Activated T-cell treated with anti-CD3 and anti-CD28 coated beads, Interleukin-2, amount 50 U/mL, for 24 hours (primary cell): ENCODE measurements around the gene BEST4.

Experiments used
- DNase-seq: peaks from one replicate; pipeline ENCODE4 v3.0.0-alpha.2; 2020
- H3K27ac Mint-ChIP-seq: 2 replicates; pipeline ENCODE4 v1.8.0; 2020; ENCODE audit warnings: mild to moderate bottlenecking, mixed read lengths
- H3K27me3 Mint-ChIP-seq: 2 replicates; pipeline ENCODE4 v1.8.0; 2020; ENCODE audit warnings: mixed read lengths
- H3K36me3 Mint-ChIP-seq: 2 replicates; pipeline ENCODE4 v1.8.0; 2020; ENCODE audit warnings: low read depth, mixed read lengths
- H3K4me1 Mint-ChIP-seq: 2 replicates; pipeline ENCODE4 v1.8.0; 2020; ENCODE audit warnings: low read depth, mixed read lengths
- H3K4me3 Mint-ChIP-seq: 2 replicates; pipeline ENCODE4 v1.8.0; 2020; ENCODE audit warnings: mild to moderate bottlenecking, moderate library complexity, mixed read lengths
- H3K9me3 Mint-ChIP-seq: 2 replicates; pipeline ENCODE4 v1.8.0; 2020; ENCODE audit warnings: mixed read lengths

Gene BEST4

DNA sequence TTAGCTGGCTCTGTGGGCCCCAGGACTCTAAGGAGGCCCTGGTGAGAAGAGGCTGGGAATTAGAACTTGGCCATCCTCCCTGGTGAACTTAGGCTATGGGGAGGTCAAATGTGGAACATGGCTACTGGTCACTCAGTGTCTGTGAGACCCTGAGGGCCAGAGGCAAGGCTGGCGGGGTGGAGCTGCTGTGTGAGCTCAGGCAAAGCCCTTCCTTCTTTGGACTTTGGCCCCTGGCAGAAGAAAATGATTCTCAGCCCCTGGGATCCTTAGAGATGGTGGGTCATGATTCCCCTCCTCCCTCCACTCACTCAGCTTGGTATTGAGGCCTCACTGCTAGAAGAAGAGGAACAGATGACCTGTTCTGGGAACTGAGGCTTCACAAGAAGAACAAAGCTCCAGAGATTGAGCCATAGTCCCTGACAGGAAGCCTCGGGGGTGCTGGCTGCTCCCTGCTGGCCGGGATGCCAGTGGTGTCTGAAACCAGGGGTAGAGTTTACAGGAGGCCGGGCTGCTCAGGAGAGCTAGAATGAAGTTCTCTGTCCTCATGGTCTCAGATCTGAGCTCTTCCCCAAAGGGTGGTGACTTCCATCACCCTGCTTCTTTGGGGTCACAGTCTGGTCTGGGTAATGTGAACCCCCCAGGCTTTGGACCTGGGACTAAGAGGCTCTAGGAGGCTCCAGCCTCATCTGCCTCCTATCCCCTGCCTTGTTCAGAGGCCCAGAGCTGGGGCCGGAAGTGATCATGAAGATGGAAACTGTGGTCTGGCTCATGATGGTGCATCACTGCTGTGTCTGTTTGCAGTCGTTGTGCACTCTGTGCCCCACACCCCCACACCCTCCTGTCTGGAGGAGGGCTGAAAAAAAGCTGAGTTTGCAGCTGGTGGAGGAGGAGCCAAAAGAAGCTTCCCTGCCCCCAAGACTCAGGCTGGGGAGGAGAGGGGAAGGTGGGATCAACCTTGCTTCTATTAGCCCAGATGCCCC, 21.3 kb upstream of the BEST4 start:
- peak overlapping the region; percentile 80 for H3K4me3 Mint-ChIP-seq
- DNase-seq, result peak; percentile 87
- H3K36me3 Mint-ChIP-seq, result peaks cover 75% of the 10 kb centered on the region

DNA sequence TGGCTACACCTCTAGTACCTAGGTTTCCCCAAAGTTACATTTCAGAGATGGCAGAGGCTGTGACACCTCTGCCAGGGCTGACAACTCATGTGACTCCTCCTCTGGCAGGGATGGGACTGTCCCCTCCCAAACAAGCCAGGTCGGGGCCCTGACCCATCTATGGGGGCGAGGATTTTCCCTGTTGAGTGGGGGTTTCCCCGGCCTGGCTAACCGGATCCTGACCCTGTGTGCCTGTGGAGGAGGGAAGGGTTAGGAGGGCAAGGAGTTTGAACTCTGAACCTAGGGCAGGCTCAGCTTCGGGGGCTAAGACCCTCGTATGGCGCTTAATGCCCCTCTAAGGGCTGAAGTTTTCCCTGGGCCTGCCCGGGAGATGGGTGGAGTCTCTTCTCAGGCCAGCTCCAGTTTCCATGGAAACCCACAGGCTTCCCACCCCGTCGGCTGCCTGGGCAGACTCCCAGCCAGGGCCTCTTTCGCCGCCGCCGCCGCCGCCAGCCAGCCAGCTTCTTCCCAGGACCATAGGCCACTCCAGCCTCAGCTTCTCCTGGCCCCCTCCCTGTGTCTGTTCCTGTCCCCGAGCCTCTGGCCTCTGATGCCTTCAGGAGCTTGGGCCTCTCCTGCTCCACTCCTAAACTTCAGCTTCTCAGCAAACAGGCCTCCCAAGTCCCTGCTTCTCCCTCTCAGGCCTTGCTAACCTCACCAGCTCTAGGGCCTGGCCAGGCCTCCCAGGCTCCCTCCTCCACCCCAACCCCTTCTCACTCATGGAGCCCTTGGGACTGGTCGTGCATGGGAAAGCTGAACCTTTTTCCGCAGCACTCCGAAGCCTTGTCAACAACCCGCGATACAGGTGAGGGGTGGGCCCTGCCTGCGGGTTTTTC, 20.3 kb upstream of the BEST4 start, which contains the start of gene BTBD19:
TSS of gene BTBD19 (plus strand) at position 461 of the 875 bp plus-strand sequence. CDS start at position 759, 298 bp downstream.
- Mint-ChIP-seq H3K9me3 (no peaks in the 10 kb centered on the region), H3K4me3 (peak within 1 kb of the TSS; percentile 80), H3K27ac (peak within 1 kb of the TSS; percentile 99), H3K36me3 (peaks cover 78% of the 10 kb centered on the region), H3K4me1 (peaks cover 95% of the 10 kb centered on the region), H3K27me3 (no peaks in the 10 kb centered on the region)
- DNase-seq, result no peak

More for the DNA sequence above, 21.3 kb upstream of the BEST4 start:
- Mint-ChIP-seq H3K9me3 (no peaks in the 10 kb centered on the region), H3K4me1 (peaks cover 89% of the 10 kb centered on the region), H3K27ac (peak overlapping the region; percentile 99), H3K27me3 (no peaks in the 10 kb centered on the region)

DNA sequence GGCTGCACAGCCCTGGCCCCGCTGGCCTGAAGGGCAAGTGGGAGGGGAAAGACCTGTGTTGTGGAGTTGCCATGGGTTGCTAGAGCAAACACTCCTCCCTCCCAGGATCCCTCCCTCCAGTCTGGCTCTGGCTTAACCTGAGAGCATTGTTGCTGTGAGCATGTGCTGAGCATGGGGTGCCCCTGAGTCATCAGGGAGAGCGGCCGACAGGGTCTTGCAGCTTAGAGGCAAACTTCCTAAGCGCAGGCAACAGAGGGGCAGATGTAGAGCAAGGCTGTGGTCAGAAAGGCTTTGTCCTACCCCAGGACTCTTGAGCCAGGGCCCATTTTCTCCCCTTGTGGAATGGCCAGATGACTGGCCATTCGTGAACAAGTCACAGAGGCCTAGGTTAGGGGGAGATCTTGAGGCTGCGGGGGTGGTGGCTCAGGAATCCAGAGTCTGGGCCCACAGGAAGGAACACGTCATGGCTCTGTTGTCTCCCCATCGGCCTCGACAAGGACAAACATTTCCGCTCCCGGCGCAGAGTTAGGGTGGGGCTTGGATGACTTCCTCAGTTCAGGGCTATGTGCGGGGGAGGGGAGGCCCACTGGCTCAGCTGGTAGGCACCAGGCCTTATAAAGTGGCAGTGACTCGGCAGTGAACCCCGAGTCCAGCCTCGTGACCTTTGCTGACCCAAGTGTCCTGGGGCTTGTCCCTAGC, 19.5 kb upstream of the BEST4 start:
- Mint-ChIP-seq H3K9me3 (no peaks in the 10 kb centered on the region), H3K4me1 (peaks cover 96% of the 10 kb centered on the region), H3K4me3 (peak overlapping the region; percentile 80), H3K27me3 (no peaks in the 10 kb centered on the region), H3K27ac (peak overlapping the region; percentile 99), H3K36me3 (peaks cover 86% of the 10 kb centered on the region)
- DNase-seq, result peak; percentile 91

DNA sequence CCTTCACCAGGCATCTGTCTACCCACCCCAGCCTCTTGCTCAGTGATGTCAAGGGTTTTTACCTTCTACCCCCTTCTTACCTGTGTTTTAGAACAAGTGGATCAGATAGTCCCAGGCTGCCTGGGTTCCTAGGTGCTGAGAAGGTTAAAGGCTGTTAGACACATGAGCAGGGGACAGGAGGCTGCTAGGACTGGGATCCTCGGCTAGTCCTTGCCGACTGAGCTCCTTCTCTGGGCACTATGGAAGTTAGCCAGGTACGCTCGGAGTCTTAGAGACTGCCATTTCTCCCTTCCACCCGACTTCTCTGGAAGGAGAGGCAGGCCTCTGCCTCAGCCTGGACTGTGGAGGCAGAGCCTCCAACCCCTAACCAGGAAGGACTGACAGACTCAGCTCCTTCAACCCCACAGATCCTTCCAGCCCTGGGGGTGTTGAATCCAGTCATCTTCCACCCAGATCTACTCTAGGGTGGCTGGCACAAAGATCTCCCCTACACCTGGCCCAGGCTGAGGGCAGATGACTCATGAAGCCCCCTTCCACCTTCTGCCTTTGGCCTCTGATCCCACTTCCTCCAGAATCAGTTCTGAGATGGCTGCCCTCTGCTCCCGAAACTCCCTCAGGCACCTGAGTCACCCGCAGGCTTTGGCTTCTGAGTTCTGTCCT, 18.9 kb upstream of the BEST4 start, which contains the start of gene DYNLT4:
TSS of gene DYNLT4 (minus strand) at position 648 of the 660 bp plus-strand sequence. CDS start 683 bp downstream, outside the sequence.
- peaks cover 88% of the 10 kb centered on the region for H3K36me3 Mint-ChIP-seq
- no peaks in the 10 kb centered on the region for H3K9me3 Mint-ChIP-seq
- peaks cover 96% of the 10 kb centered on the region for H3K4me1 Mint-ChIP-seq
- H3K4me3 Mint-ChIP-seq, result peak within 1 kb of the TSS; percentile 80
- H3K27me3 Mint-ChIP-seq, result no peaks in the 10 kb centered on the region
- peak within 1 kb of the TSS; percentile 99 for H3K27ac Mint-ChIP-seq
- no peak for DNase-seq

DNA sequence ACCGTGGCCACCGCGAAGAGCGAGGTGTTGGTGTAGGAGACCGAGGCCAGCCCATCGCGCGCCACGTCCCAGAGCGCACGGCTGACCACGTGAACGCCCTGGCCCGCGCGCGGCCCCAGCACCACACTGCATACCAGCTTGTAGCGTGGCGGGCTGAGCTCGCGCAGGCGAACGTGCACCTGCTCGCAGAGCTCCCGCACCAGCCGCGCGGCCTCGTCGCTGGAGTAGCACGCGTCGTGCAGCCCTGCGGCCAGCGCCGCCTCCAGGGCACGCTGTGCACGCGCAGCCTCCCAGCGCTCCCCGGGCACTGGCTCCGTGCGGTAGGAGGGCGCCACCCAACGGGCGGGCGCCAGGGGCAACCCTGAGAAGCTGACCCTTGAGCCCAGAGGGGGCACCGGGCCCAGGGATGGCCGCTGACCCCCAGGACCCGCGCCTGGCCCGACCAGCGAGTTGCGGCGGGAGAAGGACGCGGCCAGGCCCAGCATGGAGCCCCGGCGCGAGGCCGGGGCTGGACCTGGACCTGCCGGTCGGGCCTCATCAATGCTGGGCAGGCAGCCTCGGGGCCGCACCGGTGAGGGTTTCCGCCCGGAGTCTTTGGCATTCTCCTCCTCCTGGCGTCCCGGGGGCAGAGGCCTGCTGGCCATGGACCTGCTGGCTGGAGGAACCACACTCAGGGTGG, 18.2 kb upstream of the BEST4 start:
- H3K36me3 Mint-ChIP-seq, result peaks cover 88% of the 10 kb centered on the region
- peak overlapping the region; percentile 88 for H3K4me3 Mint-ChIP-seq
- peak overlapping the region; percentile 99 for H3K27ac Mint-ChIP-seq
- no peaks in the 10 kb centered on the region for H3K27me3 Mint-ChIP-seq
- no peaks in the 10 kb centered on the region for H3K9me3 Mint-ChIP-seq
- peaks cover 91% of the 10 kb centered on the region for H3K4me1 Mint-ChIP-seq
- DNase-seq, result no peak

DNA sequence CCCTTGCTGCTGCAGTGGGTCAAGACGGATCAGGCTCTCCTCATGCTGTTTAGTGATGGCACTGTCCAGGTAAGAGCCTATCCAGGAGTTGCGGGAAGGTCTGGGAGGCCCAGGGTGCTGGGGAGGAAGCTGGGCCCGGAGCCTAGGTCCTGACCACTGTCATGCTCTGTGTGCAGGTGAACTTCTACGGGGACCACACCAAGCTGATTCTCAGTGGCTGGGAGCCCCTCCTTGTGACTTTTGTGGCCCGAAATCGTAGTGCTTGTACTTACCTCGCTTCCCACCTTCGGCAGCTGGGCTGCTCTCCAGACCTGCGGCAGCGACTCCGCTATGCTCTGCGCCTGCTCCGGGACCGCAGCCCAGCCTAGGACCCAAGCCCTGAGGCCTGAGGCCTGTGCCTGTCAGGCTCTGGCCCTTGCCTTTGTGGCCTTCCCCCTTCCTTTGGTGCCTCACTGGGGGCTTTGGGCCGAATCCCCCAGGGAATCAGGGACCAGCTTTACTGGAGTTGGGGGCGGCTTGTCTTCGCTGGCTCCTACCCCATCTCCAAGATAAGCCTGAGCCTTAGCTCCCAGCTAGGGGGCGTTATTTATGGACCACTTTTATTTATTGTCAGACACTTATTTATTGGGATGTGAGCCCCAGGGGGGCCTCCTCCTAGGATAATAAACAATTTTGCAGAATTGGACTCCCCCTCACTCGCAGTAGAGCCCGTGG, 17.5 kb upstream of the BEST4 start:
- H3K4me3 Mint-ChIP-seq, result peak overlapping the region; percentile 88
- peak overlapping the region; percentile 94 for H3K27ac Mint-ChIP-seq
- peaks cover 84% of the 10 kb centered on the region for H3K4me1 Mint-ChIP-seq
- DNase-seq, result peak; percentile 33
- no peaks in the 10 kb centered on the region for H3K9me3 Mint-ChIP-seq
- H3K36me3 Mint-ChIP-seq, result peaks cover 88% of the 10 kb centered on the region
- no peaks in the 10 kb centered on the region for H3K27me3 Mint-ChIP-seq

DNA sequence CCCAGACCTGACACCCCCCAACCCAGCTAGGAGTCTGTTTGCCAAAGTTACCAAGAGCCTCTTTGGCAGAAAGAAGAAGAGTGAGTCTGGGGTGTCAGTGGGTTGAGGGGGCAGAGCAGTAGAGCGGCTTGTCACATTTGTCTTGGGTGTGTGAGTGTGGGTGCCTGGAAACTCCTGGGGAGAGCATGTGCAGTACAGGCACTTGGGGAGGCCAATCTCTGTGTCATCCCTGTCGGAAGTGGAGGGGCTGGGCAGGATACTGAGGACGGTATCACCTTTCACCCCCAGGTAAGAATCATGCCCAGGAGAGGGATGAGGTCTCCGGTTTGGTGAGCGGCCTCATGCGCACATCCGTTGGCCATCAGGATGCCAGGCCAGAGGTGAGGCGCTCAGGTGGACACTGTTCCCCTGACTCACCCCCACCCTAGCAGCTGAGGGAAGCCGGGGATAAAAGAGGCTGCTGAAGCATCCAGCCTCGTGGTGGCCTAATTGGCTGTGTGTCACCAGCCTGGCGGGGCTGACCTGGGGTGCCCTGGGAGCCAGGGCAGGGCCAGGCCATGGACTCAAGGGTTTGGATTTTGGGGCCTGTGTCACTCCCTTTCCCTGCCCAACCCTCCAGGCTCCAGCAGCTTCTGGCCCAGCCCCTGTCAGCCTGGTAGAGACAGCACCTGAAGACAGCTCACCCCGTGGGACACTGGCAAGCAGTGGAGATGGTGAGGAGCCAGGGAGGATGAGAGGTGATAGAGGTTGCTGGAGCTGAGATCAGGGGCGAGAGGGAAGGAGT, 15.5 kb upstream of the BEST4 start:
- DNase-seq, result peak; percentile 31
- Mint-ChIP-seq H3K36me3 (peaks cover 76% of the 10 kb centered on the region), H3K9me3 (no peaks in the 10 kb centered on the region), H3K4me1 (peaks cover 75% of the 10 kb centered on the region), H3K4me3 (peak overlapping the region; percentile 88), H3K27ac (peak overlapping the region; percentile 94), H3K27me3 (no peaks in the 10 kb centered on the region)

DNA sequence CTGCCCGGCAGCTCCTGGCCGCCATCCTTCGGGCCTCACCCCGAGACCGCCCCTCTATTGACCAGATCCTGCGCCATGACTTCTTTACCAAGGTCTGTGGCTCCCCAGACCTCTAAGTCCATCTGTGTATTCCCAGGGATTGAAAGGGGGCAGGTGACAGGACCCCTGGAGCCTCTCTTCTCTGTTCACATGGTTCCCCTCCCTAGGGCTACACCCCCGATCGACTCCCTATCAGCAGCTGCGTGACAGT, 15.0 kb upstream of the BEST4 start:
- Mint-ChIP-seq H3K4me1 (peaks cover 71% of the 10 kb centered on the region), H3K36me3 (peaks cover 71% of the 10 kb centered on the region), H3K27me3 (no peaks in the 10 kb centered on the region), H3K4me3 (peak overlapping the region; percentile 88), H3K27ac (peak overlapping the region; percentile 94), H3K9me3 (no peaks in the 10 kb centered on the region)
- no peak for DNase-seq

DNA sequence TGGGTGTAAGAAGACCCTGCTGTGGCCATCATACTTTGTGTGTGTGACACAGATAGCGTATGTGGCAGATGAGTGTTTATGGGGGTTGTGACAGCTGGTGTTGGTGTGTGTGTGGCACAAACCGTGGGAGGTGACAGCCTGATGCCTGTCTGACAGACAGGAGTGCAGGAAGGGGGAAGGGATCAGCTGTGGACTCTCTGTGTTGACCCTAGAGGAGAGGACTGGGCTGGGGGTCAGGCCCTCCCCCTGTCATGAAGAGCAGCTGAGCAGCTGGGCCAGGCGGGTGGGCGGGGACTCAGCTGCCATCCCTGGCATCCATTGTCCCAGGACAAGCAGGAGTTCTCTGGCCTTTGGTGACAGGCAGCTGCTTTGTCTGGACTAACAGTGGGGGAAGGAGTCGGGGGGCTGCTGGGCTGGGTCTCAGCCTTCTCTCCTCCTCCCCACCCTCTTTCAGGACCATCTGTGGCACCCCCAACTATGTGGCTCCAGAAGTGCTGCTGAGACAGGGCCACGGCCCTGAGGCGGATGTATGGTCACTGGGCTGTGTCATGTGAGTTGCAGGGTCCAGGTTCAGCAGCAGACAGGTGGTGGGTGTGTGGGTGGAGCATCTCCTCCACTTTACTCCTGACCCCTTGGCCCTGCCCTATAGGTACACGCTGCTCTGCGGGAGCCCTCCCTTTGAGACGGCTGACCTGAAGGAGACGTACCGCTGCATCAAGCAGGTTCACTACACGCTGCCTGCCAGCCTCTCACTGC, 14.5 kb upstream of the BEST4 start:
- peak overlapping the region; percentile 94 for H3K27ac Mint-ChIP-seq
- H3K27me3 Mint-ChIP-seq, result no peaks in the 10 kb centered on the region
- no peaks in the 10 kb centered on the region for H3K9me3 Mint-ChIP-seq
- no peak for DNase-seq
- H3K4me1 Mint-ChIP-seq, result peaks cover 66% of the 10 kb centered on the region
- H3K36me3 Mint-ChIP-seq, result peaks cover 66% of the 10 kb centered on the region
- peak overlapping the region; percentile 88 for H3K4me3 Mint-ChIP-seq

DNA sequence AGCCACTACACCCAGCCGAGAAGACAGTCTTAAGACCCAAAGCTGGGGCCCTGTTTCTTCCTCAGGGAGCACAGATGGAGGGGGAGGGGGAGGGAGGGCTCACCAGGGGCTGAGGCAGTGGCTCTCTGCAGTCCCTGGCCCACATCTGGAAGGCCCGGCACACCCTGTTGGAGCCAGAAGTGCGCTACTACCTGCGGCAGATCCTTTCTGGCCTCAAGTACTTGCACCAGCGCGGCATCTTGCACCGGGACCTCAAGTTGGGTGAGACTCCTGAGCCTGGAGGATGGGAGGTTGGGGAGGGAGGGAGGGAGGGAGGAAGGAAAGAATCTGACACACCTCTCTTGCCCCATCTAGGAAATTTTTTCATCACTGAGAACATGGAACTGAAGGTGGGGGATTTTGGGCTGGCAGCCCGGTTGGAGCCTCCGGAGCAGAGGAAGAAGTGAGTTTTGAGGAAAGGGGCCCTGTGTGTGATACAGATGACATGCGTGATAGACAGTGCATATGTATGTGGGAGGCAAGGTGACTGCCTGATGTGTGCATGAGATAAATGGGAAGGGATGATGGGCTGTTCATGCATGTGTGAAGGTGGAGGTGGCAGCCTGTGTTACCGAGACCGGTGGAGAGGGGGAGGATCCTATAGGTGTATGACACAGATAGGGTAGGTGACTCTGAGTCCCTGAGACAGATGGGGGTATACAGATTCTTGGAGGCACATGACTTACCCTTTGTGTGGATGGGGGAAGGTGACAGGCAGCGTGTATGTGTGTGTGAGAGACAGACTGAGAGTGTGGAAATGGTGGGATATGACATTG, 13.7 kb upstream of the BEST4 start:
- Mint-ChIP-seq H3K4me1 (peaks cover 58% of the 10 kb centered on the region), H3K27ac (peak overlapping the region; percentile 94), H3K36me3 (peaks cover 59% of the 10 kb centered on the region), H3K27me3 (no peaks in the 10 kb centered on the region), H3K9me3 (no peaks in the 10 kb centered on the region), H3K4me3 (peak overlapping the region; percentile 88)
- DNase-seq, result peak; percentile 70
